ENCODE results near the gene S100A5.

Gene S100A5

GRCh38 chr1:153506386-153506785, 34.3 kb downstream of the S100A5 start:
- no peak for DNase-seq

GRCh38 chr1:153505576-153505975, 35.2 kb downstream of the S100A5 start:
- DNase-seq = no peak

- DNase-seq = no peak
These were observed 37.0 kb downstream of the S100A5 start for GRCh38 chr1:153503766-153504165.

GRCh38 chr1:153498746-153499145, 42.0 kb downstream of the S100A5 start:
- DNase-seq = no peak

- DNase-seq = no peak
These were observed 45.2 kb downstream of the S100A5 start for GRCh38 chr1:153495536-153495935.

GRCh38 chr1:153494976-153495535, 45.7 kb downstream of the S100A5 start:
- no peak for DNase-seq

GRCh38 chr1:153493343-153493960, 47.3 kb downstream of the S100A5 start:
- DNase-seq = no peak

- DNase-seq = no peak
These were observed 50.3 kb downstream of the S100A5 start for GRCh38 chr1:153490272-153491051.

GRCh38 chr1:153488731-153489130, 52.0 kb downstream of the S100A5 start:
- no peak for DNase-seq

GRCh38 chr1:153487707-153488106, 53.0 kb downstream of the S100A5 start:
- no peak for DNase-seq
